Liver (tissue), 9 donors: ENCODE data around the gene ACACB. TPM values are rescaled to one million over a fixed set of nuclear protein-coding genes. Genes with fewer than 3 reads are reported as not detected.

ENCODE experiments used
- DNase-seq: peaks from one replicate; pipeline ENCODE4 v3.0.0-alpha.2; 2017; ENCODE audit warnings: low spot score
- H3K27ac ChIP-seq, 2 donors: one replicate each; pipeline ENCODE4 v1.7.0; 2013; ENCODE audit warnings: inconsistent platforms in 2 of 2, low read length in 2 of 2, control low read depth in 1 of 2, low read depth in 1 of 2, mild to moderate bottlenecking in 1 of 2
- H3K27me3 ChIP-seq, 4 donors: one replicate each; pipeline versions ENCODE4 v1.6.1 to v1.7.0; 2013; ENCODE audit warnings: low read length in 3 of 4, inconsistent platforms in 1 of 4, mild to moderate bottlenecking in 1 of 4, moderate library complexity in 1 of 4; ENCODE audit not compliant: control insufficient read depth in 4 of 4, insufficient read depth in 4 of 4
- H3K36me3 ChIP-seq, 4 donors: one replicate each; pipeline versions ENCODE4 v1.6.1 to v1.7.0; 2013; ENCODE audit warnings: low read length in 3 of 4, mild to moderate bottlenecking in 3 of 4, low read depth in 1 of 4, moderate library complexity in 1 of 4; ENCODE audit not compliant: control insufficient read depth in 4 of 4, insufficient read depth in 3 of 4
- H3K4me1 ChIP-seq, 4 donors: one replicate each; pipeline versions ENCODE4 v1.6.1 to v1.7.0; 2013; ENCODE audit warnings: low read length in 3 of 4, mild to moderate bottlenecking in 3 of 4, moderate library complexity in 1 of 4; ENCODE audit not compliant: control insufficient read depth in 4 of 4, insufficient read depth in 4 of 4
- H3K4me3 ChIP-seq, 3 donors: one replicate each; pipeline versions ENCODE4 v1.6.1 to v1.7.0; 2013; ENCODE audit warnings: low read length in 3 of 3, control low read depth in 1 of 3, low read depth in 1 of 3, mild to moderate bottlenecking in 1 of 3
- H3K9ac ChIP-seq, 2 donors: one replicate each; pipeline ENCODE4 v1.7.0; 2013; ENCODE audit warnings: low read length in 2 of 2, mild to moderate bottlenecking in 2 of 2, moderate library complexity in 2 of 2, control low read depth in 1 of 2, low read depth in 1 of 2
- H3K9me3 ChIP-seq, 4 donors: one replicate each; pipeline versions ENCODE4 v1.6.1 to v1.7.0; 2013; ENCODE audit warnings: low read length in 3 of 4; ENCODE audit not compliant: control insufficient read depth in 4 of 4
- ATF3 ChIP-seq: IDR thresholded peaks from 2 replicates; pipeline ENCODE4 v1.6.1; 2016; ENCODE audit warnings: antibody characterized with exemption
- CTCF ChIP-seq: fragments of 150-350 bp; IDR thresholded peaks from 2 replicates; pipeline ENCODE4 v1.5.1; 2017; ENCODE audit warnings: improper control_type of control experiment, low read depth, low read length; ENCODE audit not compliant: missing input control
- EGR1 ChIP-seq, 2 donors: IDR thresholded peaks; 2 replicates each; pipeline ENCODE4 v1.6.1; 2016 to 2018; ENCODE audit warnings: antibody characterized with exemption in 2 of 2, low read depth in 2 of 2
- FOXA1 ChIP-seq: IDR thresholded peaks from 2 replicates; pipeline ENCODE4 v1.6.1; 2016; ENCODE audit warnings: antibody characterized with exemption
- FOXA2 ChIP-seq: IDR thresholded peaks from 2 replicates; pipeline ENCODE4 v1.6.1; 2016; ENCODE audit warnings: antibody characterized with exemption
- GABPA ChIP-seq, 2 donors: IDR thresholded peaks in 1 of 2; conservative IDR thresholded peaks in 1 of 2; 2 replicates each; pipeline ENCODE4 v1.6.1; 2016; ENCODE audit warnings: antibody characterized with exemption in 2 of 2, mild to moderate bottlenecking in 1 of 2, moderate library complexity in 1 of 2
- HNF4A ChIP-seq, 2 donors: conservative IDR thresholded peaks; 2 replicates each; pipeline ENCODE4 v1.6.1; 2016; ENCODE audit warnings: antibody characterized with exemption in 2 of 2, mild to moderate bottlenecking in 2 of 2
- HNF4G ChIP-seq: IDR thresholded peaks from 2 replicates; pipeline ENCODE4 v1.6.1; 2016; ENCODE audit warnings: antibody characterized with exemption
- JUND ChIP-seq, 2 donors: IDR thresholded peaks; 2 replicates each; pipeline ENCODE4 v1.6.1; 2016; ENCODE audit warnings: antibody characterized with exemption in 2 of 2
- NR2F2 ChIP-seq: IDR thresholded peaks from 2 replicates; pipeline ENCODE4 v1.6.1; 2016; ENCODE audit warnings: antibody characterized with exemption
- RAD21 ChIP-seq, 2 donors: IDR thresholded peaks; 2 replicates each; pipeline ENCODE4 v1.6.1; 2016; ENCODE audit warnings: antibody characterized with exemption in 2 of 2, mild to moderate bottlenecking in 2 of 2
- REST ChIP-seq: IDR thresholded peaks from 2 replicates; pipeline ENCODE4 v1.6.1; 2016; ENCODE audit warnings: antibody characterized with exemption, mild to moderate bottlenecking
- RXRA ChIP-seq, 2 donors: IDR thresholded peaks; 2 replicates each; pipeline ENCODE4 v1.6.1; 2017 to 2018; ENCODE audit warnings: antibody characterized with exemption in 2 of 2, mild to moderate bottlenecking in 1 of 2
- SP1 ChIP-seq: IDR thresholded peaks from 2 replicates; pipeline ENCODE4 v1.6.1; 2018; ENCODE audit warnings: antibody characterized with exemption, mild to moderate bottlenecking
- TAF1 ChIP-seq: conservative IDR thresholded peaks from 2 replicates; pipeline ENCODE4 v1.6.1; 2016; ENCODE audit warnings: antibody characterized with exemption, mild to moderate bottlenecking
- YY1 ChIP-seq: IDR thresholded peaks from 2 replicates; pipeline ENCODE4 v1.6.1; 2016; ENCODE audit warnings: antibody characterized with exemption, mild to moderate bottlenecking
- WGBS: extraction: QIAGEN DNeasy Blood & Tissue Kit; methylation state at CpG from one replicate; pipeline ENCODE4 v1.1.7; 2013; 5-methylcytosine and 5-hydroxymethylcytosine counted together
- polyA plus RNA-seq, 2 donors: library from polyadenylated mRNA; stranded (reverse) in 1 of 2; unstranded in 1 of 2; fragments of 200-250 nt in 1 of 2; fragments of >200 nt in 1 of 2; fragmentation: Nextera tagmentation in 1 of 2; extraction: Ambion mirVana in 1 of 2; gene quantifications; one replicate each; pipeline versions ENCODE4 v1.2.1 to v1.2.3, GENCODE V29; 2013 to 2015
- total RNA-seq, 2 donors: library from RNA; depleted of rRNA; stranded (reverse); fragments of >200 nt; gene quantifications; one replicate each; pipeline ENCODE4 v1.2.3, GENCODE V29; 2014
- TF ChIP-seq, protein P1 (sequence below): IDR thresholded peaks from 2 replicates; pipeline ENCODE4 v1.6.1; 2016; ENCODE audit warnings: antibody characterized with exemption
- TF ChIP-seq, protein P2 (sequence below): IDR thresholded peaks from 2 replicates; pipeline ENCODE4 v1.6.1; 2016; ENCODE audit warnings: antibody characterized with exemption
- donor health status: healthy.
- donor health status: healthy.
- donor health status: healthy.
- donor health status: healthy.
- donor health status: healthy.

ACACB gene
- total and polyA plus RNA-seq, 4 donors, result 12.9 to 288 (median 52.1) TPM

GRCh38 chr12:109131154-109132050, 15.0 kb downstream of the ACACB start:
- no peak for DNase-seq
- Histone ChIP-seq H3K9ac (peak overlapping the region; percentile 80 to 87), H3K27me3 (no peaks in the 10 kb centered on the region), H3K27ac (peak overlapping the region; percentile 86 to 89), H3K36me3 (no peaks in the 10 kb centered on the region), H3K4me3 (peak overlapping the region; percentile 57 to 81 (median 61)), H3K4me1 (peaks cover 13 to 79% (median 60%) of the 10 kb centered on the region in 4 donors), H3K9me3 (no peaks in the 10 kb centered on the region)
- WGBS, result 32% methylated on average over 24 of the region's 24 CpGs
- TF ChIP-seq YY1, result peak; percentile 20
- TF ChIP-seq NR2F2, result peak; percentile 0
- peak; percentile 37 for TF ChIP-seq SP1
- TF ChIP-seq REST, result peak; percentile 49
- TF ChIP-seq RXRA (IDR thresholded peaks at IDR 0.05), result peak in 1 of 2 donors; percentile 36
- TF ChIP-seq CTCF, result no peak
- TF ChIP-seq FOXA2, result no peak
- no peak for TF ChIP-seq FOXA1
- TF ChIP-seq, protein P1, sequence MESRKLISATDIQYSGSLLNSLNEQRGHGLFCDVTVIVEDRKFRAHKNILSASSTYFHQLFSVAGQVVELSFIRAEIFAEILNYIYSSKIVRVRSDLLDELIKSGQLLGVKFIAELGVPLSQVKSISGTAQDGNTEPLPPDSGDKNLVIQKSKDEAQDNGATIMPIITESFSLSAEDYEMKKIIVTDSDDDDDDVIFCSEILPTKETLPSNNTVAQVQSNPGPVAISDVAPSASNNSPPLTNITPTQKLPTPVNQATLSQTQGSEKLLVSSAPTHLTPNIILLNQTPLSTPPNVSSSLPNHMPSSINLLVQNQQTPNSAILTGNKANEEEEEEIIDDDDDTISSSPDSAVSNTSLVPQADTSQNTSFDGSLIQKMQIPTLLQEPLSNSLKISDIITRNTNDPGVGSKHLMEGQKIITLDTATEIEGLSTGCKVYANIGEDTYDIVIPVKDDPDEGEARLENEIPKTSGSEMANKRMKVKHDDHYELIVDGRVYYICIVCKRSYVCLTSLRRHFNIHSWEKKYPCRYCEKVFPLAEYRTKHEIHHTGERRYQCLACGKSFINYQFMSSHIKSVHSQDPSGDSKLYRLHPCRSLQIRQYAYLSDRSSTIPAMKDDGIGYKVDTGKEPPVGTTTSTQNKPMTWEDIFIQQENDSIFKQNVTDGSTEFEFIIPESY, result no peak
- TF ChIP-seq ATF3, result peak; percentile 66
- TF ChIP-seq, protein P2, sequence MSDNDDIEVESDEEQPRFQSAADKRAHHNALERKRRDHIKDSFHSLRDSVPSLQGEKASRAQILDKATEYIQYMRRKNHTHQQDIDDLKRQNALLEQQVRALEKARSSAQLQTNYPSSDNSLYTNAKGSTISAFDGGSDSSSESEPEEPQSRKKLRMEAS, result peak; percentile 48
- TF ChIP-seq RAD21 (IDR thresholded peaks at IDR 0.05), result peak in 1 of 2 donors; percentile 30
- peak; percentile 19 to 46 for TF ChIP-seq HNF4A (conservative IDR thresholded peaks at IDR 0.05)
- no peak for TF ChIP-seq HNF4G
- no peak for TF ChIP-seq GABPA (IDR thresholded peaks at IDR 0.05 in 1 of 2, conservative IDR thresholded peaks at IDR 0.05 in 1 of 2)
- peak; percentile 80 for TF ChIP-seq TAF1
- TF ChIP-seq JUND (IDR thresholded peaks at IDR 0.05), result no peak
- no peak for TF ChIP-seq EGR1 (IDR thresholded peaks at IDR 0.05; ENCODE audit: low read depth in 2 of 2)
